ENCODE results near the gene FRMD4A. TPM values are rescaled to one million over a fixed set of nuclear protein-coding genes. Genes with fewer than 3 reads are reported as not detected.

FRMD4A gene
- total RNA-seq, 1 experiment from 2014 or later, result not detected

DNA sequence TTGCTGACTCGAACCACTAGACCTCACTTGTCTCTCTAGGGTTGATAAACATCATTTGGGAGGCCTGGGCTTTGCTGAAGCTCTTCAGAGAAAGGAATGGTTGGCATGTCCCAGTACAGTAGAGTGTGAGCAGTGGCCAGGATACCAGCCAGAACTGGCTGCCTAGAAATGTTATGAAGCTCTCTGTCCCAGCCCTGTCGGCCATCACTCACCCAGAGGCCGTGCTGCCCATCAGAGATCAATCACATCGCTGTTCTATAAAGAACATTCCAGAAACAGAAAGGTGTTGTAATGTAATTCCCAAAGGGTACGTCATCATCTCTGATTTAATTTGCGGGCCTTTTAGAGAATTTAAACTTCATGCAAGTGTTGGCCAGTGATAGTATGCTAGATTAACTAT lies 632.5 kb downstream of the FRMD4A start:
- Histone ChIP-seq H2AFZ (ENCODE audit: low read length) (no peak overlapping the region), H3K9me2 (replicated peaks; ENCODE audit: insufficient read depth, low read length) (no peaks in the 10 kb centered on the region), H3K4me3 (ENCODE audit: low read length) (no peak overlapping the region), H3K9ac (ENCODE audit: low read length) (no peak overlapping the region), H3K9me3 (ENCODE audit: low read length) (no peaks in the 10 kb centered on the region), H3K27me3 (ENCODE audit: low read length) (no peaks in the 10 kb centered on the region), H3K4me2 (ENCODE audit: low read depth, low read length, poor library complexity, severe bottlenecking) (no peak overlapping the region), H3K4me1 (ENCODE audit: low read length) (no peaks in the 10 kb centered on the region), H4K20me1 (ENCODE audit: insufficient read depth, low read depth, low read length) (no peaks in the 10 kb centered on the region), H3K27ac (ENCODE audit: low read length) (no peak overlapping the region), H3K79me2 (ENCODE audit: low read length) (no peaks in the 10 kb centered on the region), H3K36me3 (ENCODE audit: insufficient read depth, low read length) (no peaks in the 10 kb centered on the region)
- no peak for DNase-seq

DNA sequence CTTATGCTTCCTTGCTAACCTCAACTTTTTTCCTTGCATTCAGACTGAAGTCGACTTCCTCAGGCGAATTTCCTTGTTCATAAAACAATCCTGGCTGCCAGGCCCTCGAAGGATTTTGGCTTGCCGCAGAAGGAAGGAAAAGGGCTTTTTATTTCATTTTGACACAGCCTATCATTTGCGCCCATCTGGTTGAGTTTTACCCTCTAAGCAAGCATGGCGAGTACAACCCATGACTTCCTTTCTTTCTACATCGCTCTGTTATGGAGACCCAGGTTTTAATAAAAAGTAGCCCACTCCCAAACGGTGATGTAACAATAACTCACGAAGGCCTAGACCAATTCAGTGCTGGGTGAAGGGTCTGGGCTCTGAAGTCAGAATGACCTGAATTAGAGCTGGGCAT lies 634.7 kb downstream of the FRMD4A start:
- no peak overlapping the region for H3K4me3 ChIP-seq (ENCODE audit: low read length)
- H2AFZ ChIP-seq (ENCODE audit: low read length), result no peak overlapping the region
- no peaks in the 10 kb centered on the region for H3K9me2 ChIP-seq (replicated peaks; ENCODE audit: insufficient read depth, low read length)
- H3K27ac ChIP-seq (ENCODE audit: low read length), result no peak overlapping the region
- H4K20me1 ChIP-seq (ENCODE audit: insufficient read depth, low read depth, low read length), result no peaks in the 10 kb centered on the region
- H3K4me1 ChIP-seq (ENCODE audit: low read length), result no peaks in the 10 kb centered on the region
- DNase-seq, result no peak
- H3K27me3 ChIP-seq (ENCODE audit: low read length), result no peaks in the 10 kb centered on the region
- H3K9me3 ChIP-seq (ENCODE audit: low read length), result no peaks in the 10 kb centered on the region
- no peaks in the 10 kb centered on the region for H3K36me3 ChIP-seq (ENCODE audit: insufficient read depth, low read length)
- H3K4me2 ChIP-seq (ENCODE audit: low read depth, low read length, poor library complexity, severe bottlenecking), result no peak overlapping the region
- no peak overlapping the region for H3K9ac ChIP-seq (ENCODE audit: low read length)
- no peaks in the 10 kb centered on the region for H3K79me2 ChIP-seq (ENCODE audit: low read length)

DNA sequence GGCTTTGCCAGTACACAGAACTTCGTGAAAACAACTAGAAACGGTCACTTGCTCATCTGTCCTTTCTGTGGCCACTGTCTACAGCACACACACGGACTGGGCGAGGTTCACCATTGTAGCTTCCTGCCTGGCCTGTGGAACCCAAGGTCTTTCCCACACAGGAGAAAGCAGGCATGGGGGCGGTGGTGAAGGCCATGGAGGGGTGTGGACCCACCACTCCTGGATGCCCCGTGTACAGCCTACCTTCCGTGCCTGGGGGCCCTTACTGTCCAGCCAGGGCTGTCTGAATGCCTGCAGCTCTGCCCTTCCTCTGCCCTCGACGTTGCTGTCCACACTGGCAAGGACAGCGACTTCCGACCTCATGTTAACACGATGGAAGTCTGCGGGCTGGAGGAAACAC lies 635.1 kb downstream of the FRMD4A start:
- Histone ChIP-seq H3K9me3 (ENCODE audit: low read length) (no peaks in the 10 kb centered on the region), H4K20me1 (ENCODE audit: insufficient read depth, low read depth, low read length) (no peaks in the 10 kb centered on the region), H3K27ac (ENCODE audit: low read length) (no peak overlapping the region), H3K9me2 (replicated peaks; ENCODE audit: insufficient read depth, low read length) (no peaks in the 10 kb centered on the region), H3K9ac (ENCODE audit: low read length) (no peak overlapping the region), H3K4me2 (ENCODE audit: low read depth, low read length, poor library complexity, severe bottlenecking) (no peak overlapping the region), H2AFZ (ENCODE audit: low read length) (no peak overlapping the region), H3K4me3 (ENCODE audit: low read length) (no peak overlapping the region), H3K27me3 (ENCODE audit: low read length) (no peaks in the 10 kb centered on the region), H3K36me3 (ENCODE audit: insufficient read depth, low read length) (no peaks in the 10 kb centered on the region), H3K4me1 (ENCODE audit: low read length) (no peaks in the 10 kb centered on the region), H3K79me2 (ENCODE audit: low read length) (no peaks in the 10 kb centered on the region)
- no peak for DNase-seq

DNA sequence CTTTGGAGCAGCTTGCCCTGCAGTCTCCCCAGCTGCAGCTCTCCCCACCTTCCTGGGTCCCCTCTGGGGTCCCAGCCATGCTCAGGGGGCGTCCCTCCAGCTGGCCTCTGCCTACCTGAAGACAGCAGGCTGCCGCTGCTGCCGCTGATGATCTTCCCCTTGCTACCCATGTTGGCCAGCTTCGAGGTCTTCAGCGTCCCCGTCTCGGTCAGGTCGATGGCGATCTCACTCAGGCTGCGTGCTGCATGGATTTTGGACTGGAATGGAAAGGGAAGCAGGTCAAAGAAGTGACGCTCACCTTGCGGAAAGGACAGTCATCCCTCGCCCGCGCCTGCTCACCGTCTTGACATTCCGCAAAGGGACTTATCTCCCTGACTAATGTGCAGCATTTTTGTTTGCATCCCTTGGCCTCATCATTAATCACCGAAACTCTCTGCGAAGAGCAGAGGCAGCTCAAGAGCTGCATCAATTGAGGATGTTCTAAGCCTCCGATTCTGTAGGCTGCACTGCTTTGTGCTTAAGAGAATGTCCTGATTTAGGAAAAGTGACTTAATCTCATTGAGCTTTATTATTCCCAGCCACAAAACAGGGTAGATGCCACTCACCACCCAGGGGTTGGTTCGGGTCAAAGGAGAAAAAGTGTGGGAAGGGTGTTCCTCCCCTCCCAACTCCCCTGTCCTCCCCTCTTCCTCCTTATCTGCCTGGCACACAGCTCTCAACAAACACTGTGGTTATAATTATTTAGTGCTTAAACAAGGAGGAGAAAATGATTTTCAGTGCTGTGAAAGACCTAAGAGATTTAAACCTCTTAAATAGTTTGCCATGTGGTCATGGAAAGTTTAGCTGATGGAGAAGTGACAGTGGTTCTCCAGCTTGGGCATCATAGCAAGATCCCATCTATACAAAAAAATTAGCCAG lies 636.7 kb downstream of the FRMD4A start:
- DNase-seq, result no peak
- no peaks in the 10 kb centered on the region for H3K9me3 ChIP-seq (ENCODE audit: low read length)
- no peaks in the 10 kb centered on the region for H4K20me1 ChIP-seq (ENCODE audit: insufficient read depth, low read depth, low read length)
- no peak overlapping the region for H3K4me3 ChIP-seq (ENCODE audit: low read length)
- H3K36me3 ChIP-seq (ENCODE audit: insufficient read depth, low read length), result no peaks in the 10 kb centered on the region
- H3K27me3 ChIP-seq (ENCODE audit: low read length), result no peaks in the 10 kb centered on the region
- H3K79me2 ChIP-seq (ENCODE audit: low read length), result no peaks in the 10 kb centered on the region
- no peaks in the 10 kb centered on the region for H3K4me1 ChIP-seq (ENCODE audit: low read length)
- H3K27ac ChIP-seq (ENCODE audit: low read length), result no peak overlapping the region
- no peak overlapping the region for H3K4me2 ChIP-seq (ENCODE audit: low read depth, low read length, poor library complexity, severe bottlenecking)
- no peak overlapping the region for H3K9ac ChIP-seq (ENCODE audit: low read length)
- H3K9me2 ChIP-seq (replicated peaks; ENCODE audit: insufficient read depth, low read length), result no peaks in the 10 kb centered on the region
- no peak overlapping the region for H2AFZ ChIP-seq (ENCODE audit: low read length)

DNA sequence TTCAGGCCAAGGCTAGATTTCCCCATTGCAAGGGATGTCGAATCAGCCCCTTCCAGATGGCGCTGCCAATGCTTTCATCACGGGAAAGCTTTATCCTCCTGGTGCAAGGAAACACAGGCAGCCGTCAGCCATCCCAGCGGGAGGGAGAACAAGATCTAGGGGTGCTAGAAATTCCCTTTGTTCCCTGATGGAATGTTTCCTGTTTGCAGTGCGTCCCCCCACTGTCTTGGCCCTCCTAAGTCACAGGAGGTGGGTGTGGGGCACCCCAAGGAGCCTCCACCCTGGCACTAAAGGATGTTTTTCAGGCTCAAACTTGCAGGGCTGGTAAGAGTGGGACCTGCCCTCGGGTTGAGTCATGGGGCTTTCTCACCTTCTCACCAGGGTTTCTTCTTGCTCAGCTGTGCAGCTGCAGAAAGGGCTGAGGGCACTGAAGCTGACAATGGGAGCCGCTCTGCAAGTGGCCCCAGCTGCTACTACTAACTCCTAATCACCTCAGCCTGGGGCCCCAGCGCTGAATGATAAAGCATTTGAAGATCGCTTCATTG lies 640.4 kb downstream of the FRMD4A start:
- H2AFZ ChIP-seq (ENCODE audit: low read length), result no peak overlapping the region
- no peak overlapping the region for H3K4me2 ChIP-seq (ENCODE audit: low read depth, low read length, poor library complexity, severe bottlenecking)
- DNase-seq, result no peak
- no peaks in the 10 kb centered on the region for H3K79me2 ChIP-seq (ENCODE audit: low read length)
- no peak overlapping the region for H3K9ac ChIP-seq (ENCODE audit: low read length)
- no peak overlapping the region for H3K27ac ChIP-seq (ENCODE audit: low read length)
- no peaks in the 10 kb centered on the region for H3K36me3 ChIP-seq (ENCODE audit: insufficient read depth, low read length)
- no peaks in the 10 kb centered on the region for H3K9me2 ChIP-seq (replicated peaks; ENCODE audit: insufficient read depth, low read length)
- H3K4me1 ChIP-seq (ENCODE audit: low read length), result no peaks in the 10 kb centered on the region
- no peaks in the 10 kb centered on the region for H3K9me3 ChIP-seq (ENCODE audit: low read length)
- H3K4me3 ChIP-seq (ENCODE audit: low read length), result no peak overlapping the region
- no peaks in the 10 kb centered on the region for H3K27me3 ChIP-seq (ENCODE audit: low read length)
- H4K20me1 ChIP-seq (ENCODE audit: insufficient read depth, low read depth, low read length), result no peaks in the 10 kb centered on the region

DNA sequence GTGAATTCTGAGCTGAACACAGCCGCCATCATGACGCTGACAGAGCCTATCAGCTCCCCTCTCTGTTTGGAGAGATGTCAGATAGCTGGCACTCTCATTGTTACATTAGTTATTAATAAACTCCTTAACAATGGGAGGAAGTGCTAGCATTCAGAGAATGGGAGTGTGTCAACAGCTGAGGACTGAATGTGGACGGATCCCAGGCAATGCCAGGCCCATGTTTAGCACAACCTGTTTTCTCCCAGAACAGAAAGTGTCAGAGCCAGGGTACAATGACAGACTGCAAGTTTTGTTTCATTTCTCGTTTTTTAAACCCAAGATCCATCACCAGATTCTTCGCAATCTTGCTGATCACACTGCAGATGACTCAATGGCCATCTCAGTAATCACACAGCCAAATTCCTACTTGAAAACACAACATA lies 644.4 kb downstream of the FRMD4A start:
- no peaks in the 10 kb centered on the region for H3K9me2 ChIP-seq (replicated peaks; ENCODE audit: insufficient read depth, low read length)
- no peak overlapping the region for H3K27ac ChIP-seq (ENCODE audit: low read length)
- no peaks in the 10 kb centered on the region for H3K27me3 ChIP-seq (ENCODE audit: low read length)
- no peaks in the 10 kb centered on the region for H4K20me1 ChIP-seq (ENCODE audit: insufficient read depth, low read depth, low read length)
- no peak overlapping the region for H3K4me2 ChIP-seq (ENCODE audit: low read depth, low read length, poor library complexity, severe bottlenecking)
- H3K9ac ChIP-seq (ENCODE audit: low read length), result no peak overlapping the region
- no peaks in the 10 kb centered on the region for H3K4me1 ChIP-seq (ENCODE audit: low read length)
- H3K36me3 ChIP-seq (ENCODE audit: insufficient read depth, low read length), result no peaks in the 10 kb centered on the region
- no peak for DNase-seq
- H3K9me3 ChIP-seq (ENCODE audit: low read length), result no peaks in the 10 kb centered on the region
- H3K79me2 ChIP-seq (ENCODE audit: low read length), result no peaks in the 10 kb centered on the region
- H2AFZ ChIP-seq (ENCODE audit: low read length), result no peak overlapping the region
- H3K4me3 ChIP-seq (ENCODE audit: low read length), result no peak overlapping the region

DNA sequence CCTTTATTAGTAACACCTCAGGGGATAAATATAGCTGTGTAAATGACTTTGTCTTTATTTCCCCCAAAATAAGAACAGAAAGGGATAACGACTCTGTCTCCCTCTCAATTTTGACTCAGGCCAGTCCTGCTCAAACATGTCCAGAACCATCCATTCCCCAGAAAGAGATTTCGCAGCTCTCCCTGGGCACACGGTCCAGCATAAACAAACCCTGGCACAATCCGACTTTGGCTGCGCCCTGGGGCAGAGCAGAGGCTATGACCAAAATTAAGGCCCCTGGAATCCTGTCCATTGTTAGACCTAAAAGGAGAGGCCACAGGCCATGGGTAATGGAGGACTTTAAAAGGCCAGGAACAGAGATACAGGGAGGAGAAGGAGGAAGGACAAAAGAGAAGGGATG lies 644.8 kb downstream of the FRMD4A start:
- no peaks in the 10 kb centered on the region for H4K20me1 ChIP-seq (ENCODE audit: insufficient read depth, low read depth, low read length)
- no peaks in the 10 kb centered on the region for H3K4me1 ChIP-seq (ENCODE audit: low read length)
- no peaks in the 10 kb centered on the region for H3K36me3 ChIP-seq (ENCODE audit: insufficient read depth, low read length)
- no peaks in the 10 kb centered on the region for H3K27me3 ChIP-seq (ENCODE audit: low read length)
- no peak overlapping the region for H3K27ac ChIP-seq (ENCODE audit: low read length)
- H2AFZ ChIP-seq (ENCODE audit: low read length), result no peak overlapping the region
- no peak overlapping the region for H3K4me3 ChIP-seq (ENCODE audit: low read length)
- no peaks in the 10 kb centered on the region for H3K9me3 ChIP-seq (ENCODE audit: low read length)
- no peaks in the 10 kb centered on the region for H3K79me2 ChIP-seq (ENCODE audit: low read length)
- DNase-seq, result no peak
- no peak overlapping the region for H3K4me2 ChIP-seq (ENCODE audit: low read depth, low read length, poor library complexity, severe bottlenecking)
- no peak overlapping the region for H3K9ac ChIP-seq (ENCODE audit: low read length)
- H3K9me2 ChIP-seq (replicated peaks; ENCODE audit: insufficient read depth, low read length), result no peaks in the 10 kb centered on the region

DNA sequence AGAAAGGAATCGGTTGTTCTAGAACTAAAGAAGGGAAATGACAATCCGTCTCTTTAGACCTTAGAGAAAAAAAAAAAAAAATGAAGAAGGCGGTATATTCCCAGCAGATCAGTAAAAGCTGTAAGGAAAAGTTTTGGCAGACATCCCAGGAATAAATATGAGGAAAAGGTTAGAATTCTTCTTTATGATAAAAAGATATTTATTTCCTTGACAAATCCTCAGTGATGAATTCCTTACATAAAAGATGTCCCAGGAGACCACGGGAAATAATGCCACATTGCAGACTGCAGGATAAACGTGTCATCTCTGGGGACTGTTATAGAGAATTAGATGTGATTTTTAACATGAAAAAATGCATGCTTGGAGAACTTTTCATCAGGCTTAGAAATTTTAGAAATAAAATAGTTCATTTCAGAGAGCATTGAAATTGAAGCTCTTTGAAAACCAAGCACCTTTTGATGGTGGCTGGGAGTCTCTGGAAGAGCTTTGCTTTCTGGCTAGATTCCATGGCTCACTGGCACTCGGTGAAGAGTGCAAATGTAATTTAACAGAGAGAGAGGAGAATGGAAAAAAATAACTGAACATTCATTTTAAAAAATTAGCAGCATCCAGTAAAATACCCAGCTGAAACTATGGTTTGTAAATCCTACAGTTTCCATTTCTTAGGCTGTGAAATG lies 645.8 kb downstream of the FRMD4A start:
- Histone ChIP-seq H3K27ac (ENCODE audit: low read length) (no peak overlapping the region), H4K20me1 (ENCODE audit: insufficient read depth, low read depth, low read length) (no peaks in the 10 kb centered on the region), H3K27me3 (ENCODE audit: low read length) (no peaks in the 10 kb centered on the region), H2AFZ (ENCODE audit: low read length) (no peak overlapping the region), H3K9me3 (ENCODE audit: low read length) (no peaks in the 10 kb centered on the region), H3K9me2 (replicated peaks; ENCODE audit: insufficient read depth, low read length) (no peaks in the 10 kb centered on the region), H3K79me2 (ENCODE audit: low read length) (no peaks in the 10 kb centered on the region), H3K4me2 (ENCODE audit: low read depth, low read length, poor library complexity, severe bottlenecking) (no peak overlapping the region), H3K4me1 (ENCODE audit: low read length) (no peaks in the 10 kb centered on the region), H3K36me3 (ENCODE audit: insufficient read depth, low read length) (no peaks in the 10 kb centered on the region), H3K9ac (ENCODE audit: low read length) (no peak overlapping the region), H3K4me3 (ENCODE audit: low read length) (no peak overlapping the region)
- no peak for DNase-seq

Data from Karpas-422 (cell line).